ENCODE results near the gene ZBED5. TPM values are rescaled to one million over a fixed set of nuclear protein-coding genes. Genes with fewer than 3 reads are reported as not detected.
"Not testable (repeated sequence)": the region's sequence is repeated elsewhere in the genome, so short reads cannot be mapped to it uniquely, and the experiment has no call there.

Gene ZBED5
- total RNA-seq, 2 experiments from 2014 or later = 35.7 to 36.7 TPM

- ChIA-PET CTCF (interaction anchor here (0.9 to 1.5 kb wide), 2 partner anchors 29 to 53 kb away, joined by 3 read pairs; no protein-coding TSS in a partner anchor), POLR2A (interaction anchor here (1.9 to 2.9 kb wide), 2 partner anchors 12 to 37 kb away, joined by 7 to 12 read pairs; partner anchors contain the start of genes EIF4G2 and ZBED5)
- Mint-ChIP-seq H3K27ac (no peak overlapping the region), H3K4me3 (no peak overlapping the region), H3K27me3 (no peaks in the 10 kb centered on the region), H3K9me3 (peaks cover 2% of the 10 kb centered on the region), H3K36me3 (ENCODE audit: low read depth) (peaks cover 11% of the 10 kb centered on the region), H3K4me1 (ENCODE audit: low read depth) (peaks cover 17% of the 10 kb centered on the region)
- no peak for TF ChIP-seq CTCF (IDR thresholded peaks at IDR 0.05)
- intact Hi-C loops (cut with micrococcal nuclease) = no loop called here
- no peak for DNase-seq
- no peak for ATAC-seq
These were observed 12.3 kb downstream of the ZBED5 start for GRCh38 chr11:10845589-10845988.

- ATAC-seq = no peak
- POLR2A ChIA-PET = interaction anchor here (1.9 to 2.9 kb wide), 2 partner anchors 13 to 36 kb away, joined by 7 to 12 read pairs; partner anchors contain the start of genes EIF4G2 and ZBED5
- H3K4me1 Mint-ChIP-seq (ENCODE audit: low read depth) = peaks cover 17% of the 10 kb centered on the region
- TF ChIP-seq CTCF (IDR thresholded peaks at IDR 0.05) = no peak
- no peak overlapping the region for H3K4me3 Mint-ChIP-seq
- no peak overlapping the region for H3K27ac Mint-ChIP-seq
- H3K27me3 Mint-ChIP-seq = no peaks in the 10 kb centered on the region
- peaks cover 2% of the 10 kb centered on the region for H3K9me3 Mint-ChIP-seq
- DNase-seq = no peak
- peaks cover 6% of the 10 kb centered on the region for H3K36me3 Mint-ChIP-seq (ENCODE audit: low read depth)
- intact Hi-C loops (cut with micrococcal nuclease) = no loop called here
- CTCF ChIA-PET = interaction anchor here (0.6 to 1.5 kb wide), 2 partner anchors 28 to 74 kb away, joined by 3 read pairs; no protein-coding TSS in a partner anchor
These were observed 13.1 kb downstream of the ZBED5 start for GRCh38 chr11:10844796-10845195.

- peaks cover 17% of the 10 kb centered on the region for H3K4me1 Mint-ChIP-seq (ENCODE audit: low read depth)
- no peak overlapping the region for H3K27ac Mint-ChIP-seq
- TF ChIP-seq CTCF (IDR thresholded peaks at IDR 0.05) = no peak
- intact Hi-C loops (cut with micrococcal nuclease) = no loop called here
- no peak for ATAC-seq
- no peaks in the 10 kb centered on the region for H3K27me3 Mint-ChIP-seq
- no peak overlapping the region for H3K4me3 Mint-ChIP-seq
- peaks cover 4% of the 10 kb centered on the region for H3K36me3 Mint-ChIP-seq (ENCODE audit: low read depth)
- DNase-seq = no peak
- ChIA-PET POLR2A (interaction anchor here (1.9 to 2.9 kb wide), 2 partner anchors 13 to 36 kb away, joined by 7 to 12 read pairs; partner anchors contain the start of genes EIF4G2 and ZBED5), CTCF (no interaction called here)
- H3K9me3 Mint-ChIP-seq = peaks cover 2% of the 10 kb centered on the region
These were observed 13.5 kb downstream of the ZBED5 start for GRCh38 chr11:10844356-10844755.

GRCh38 chr11:10838881-10839280 lies 19.0 kb downstream of the ZBED5 start:
- POLR2A ChIA-PET = interaction anchor here (0.5 to 1.8 kb wide), 4 partner anchors 10 to 30 kb away, joined by 3 to 8 read pairs (median 6); partner anchors contain the start of gene EIF4G2
- no peaks in the 10 kb centered on the region for H3K9me3 Mint-ChIP-seq
- H3K4me3 Mint-ChIP-seq = no peak overlapping the region
- ATAC-seq = no peak
- CTCF ChIA-PET = interaction anchor here (0.6 to 1.5 kb wide), 3 partner anchors 9 to 62 kb away, joined by 3 to 6 read pairs (median 4); no protein-coding TSS in a partner anchor
- peaks cover 8% of the 10 kb centered on the region for H3K4me1 Mint-ChIP-seq (ENCODE audit: low read depth)
- intact Hi-C loops (cut with micrococcal nuclease) = no loop called here
- no peaks in the 10 kb centered on the region for H3K27me3 Mint-ChIP-seq
- no peak for TF ChIP-seq CTCF (IDR thresholded peaks at IDR 0.05)
- no peak overlapping the region for H3K27ac Mint-ChIP-seq
- no peak for DNase-seq
- H3K36me3 Mint-ChIP-seq (ENCODE audit: low read depth) = no peaks in the 10 kb centered on the region

GRCh38 chr11:10838083-10838482 lies 19.8 kb downstream of the ZBED5 start:
- H3K27ac Mint-ChIP-seq = no peak overlapping the region
- H3K27me3 Mint-ChIP-seq = no peaks in the 10 kb centered on the region
- no peak overlapping the region for H3K4me3 Mint-ChIP-seq
- no peak for TF ChIP-seq CTCF (IDR thresholded peaks at IDR 0.05)
- ChIA-PET POLR2A (interaction anchor here (0.8 to 1.8 kb wide), 4 partner anchors 11 to 105 kb away, joined by 3 to 8 read pairs (median 3); partner anchors contain the start of gene EIF4G2), CTCF (interaction anchor here (0.6 to 1.5 kb wide), 3 partner anchors 9 to 277 kb away, joined by 3 to 6 read pairs (median 4); no protein-coding TSS in a partner anchor)
- intact Hi-C loops (cut with micrococcal nuclease) = no loop called here
- H3K4me1 Mint-ChIP-seq (ENCODE audit: low read depth) = peaks cover 8% of the 10 kb centered on the region
- no peak for DNase-seq
- no peak for ATAC-seq
- H3K9me3 Mint-ChIP-seq = no peaks in the 10 kb centered on the region
- no peaks in the 10 kb centered on the region for H3K36me3 Mint-ChIP-seq (ENCODE audit: low read depth)

GRCh38 chr11:10836884-10837283 lies 21.0 kb downstream of the ZBED5 start:
- intact Hi-C loops (cut with micrococcal nuclease); ATAC-seq: not testable (repeated sequence)

More at GRCh38 chr11:10836884-10837283, 21.0 kb downstream of the ZBED5 start:
- not testable (repeated sequence) for H3K4me1 Mint-ChIP-seq (ENCODE audit: low read depth); DNase-seq; H3K27me3 Mint-ChIP-seq; H3K36me3 Mint-ChIP-seq (ENCODE audit: low read depth); H3K9me3 Mint-ChIP-seq; H3K27ac Mint-ChIP-seq; H3K4me3 Mint-ChIP-seq
- ChIA-PET CTCF (interaction anchor here (0.7 to 1.6 kb wide), 2 partner anchors 42 to 45 kb away, joined by 3 to 4 read pairs; no protein-coding TSS in a partner anchor), POLR2A (interaction anchor here (1.8 kb wide), 2 partner anchors 10 to 28 kb away, joined by 6 to 8 read pairs; partner anchors contain the start of gene EIF4G2)
